GM21619 (cell line): ENCODE measurements around the gene MAD1L1.
A peak's percentile ranks its signal among the peaks of the same experiment; 100 is the strongest.

ENCODE experiments used
- ATAC-seq: cut with Tn5 transposase; IDR thresholded peaks from one replicate; pipeline ENCODE4 v1.9.1; 2021; ENCODE audit not compliant: unreplicated experiment

MAD1L1 gene

GRCh38 chr7:2049782-2050510, 182.8 kb downstream of the MAD1L1 start:
- ATAC-seq: no peak

GRCh38 chr7:2049111-2049781, 183.5 kb downstream of the MAD1L1 start:
- ATAC-seq: no peak

- ATAC-seq: no peak
Observed at GRCh38 chr7:2048531-2048930, 184.2 kb downstream of the MAD1L1 start.

- ATAC-seq: no peak
Observed at GRCh38 chr7:2048006-2048405, 184.7 kb downstream of the MAD1L1 start.

- ATAC-seq: no peak
Observed at GRCh38 chr7:2046581-2047565, 185.9 kb downstream of the MAD1L1 start.

GRCh38 chr7:2045559-2046405, 187.0 kb downstream of the MAD1L1 start:
- no peak for ATAC-seq

GRCh38 chr7:2044883-2045471, 187.8 kb downstream of the MAD1L1 start:
- ATAC-seq: no peak

- no peak for ATAC-seq
Observed at GRCh38 chr7:2044311-2044882, 188.3 kb downstream of the MAD1L1 start.

- no peak for ATAC-seq
Observed at GRCh38 chr7:2043316-2044039, 189.3 kb downstream of the MAD1L1 start.

- ATAC-seq: no peak
Observed at GRCh38 chr7:2042650-2043049, 190.1 kb downstream of the MAD1L1 start.

GRCh38 chr7:2041496-2042367, 191.0 kb downstream of the MAD1L1 start:
- ATAC-seq: no peak

- ATAC-seq: no peak
Observed at GRCh38 chr7:2040893-2041270, 191.9 kb downstream of the MAD1L1 start.

GRCh38 chr7:2040201-2040892, 192.4 kb downstream of the MAD1L1 start:
- no peak for ATAC-seq

GRCh38 chr7:2038931-2039728, 193.6 kb downstream of the MAD1L1 start:
- ATAC-seq: no peak

GRCh38 chr7:2037808-2038522, 194.8 kb downstream of the MAD1L1 start:
- peak; percentile 64 for ATAC-seq

- ATAC-seq: no peak
Observed at GRCh38 chr7:2037301-2037807, 195.4 kb downstream of the MAD1L1 start.
